Stimulated activated CD8-positive, alpha-beta memory T cell treated with anti-CD3 and anti-CD28 coated beads, Interleukin-15, amount 100 ng/mL, for 48 hours (primary cell): ENCODE data around the gene PCGF2.
"Not testable (repeated sequence)": the region's sequence is repeated elsewhere in the genome, so short reads cannot be mapped to it uniquely, and the experiment has no call there.

Source experiments
- DNase-seq, 2 donors: peaks; one replicate each; pipeline ENCODE4 v3.0.0-alpha.2; 2020; ENCODE audit warnings: low read depth in 2 of 2

Gene PCGF2

GRCh38 chr17:38735161-38735997, 12.8 kb downstream of the PCGF2 start:
- peak; percentile 44 to 58 for DNase-seq

GRCh38 chr17:38733982-38734973, 13.9 kb downstream of the PCGF2 start:
- DNase-seq: no peak

GRCh38 chr17:38733282-38733981, 14.7 kb downstream of the PCGF2 start:
- no peak for DNase-seq

- no peak for DNase-seq
Observed at GRCh38 chr17:38732376-38733281, 15.5 kb downstream of the PCGF2 start.

GRCh38 chr17:38731526-38732294, 16.4 kb downstream of the PCGF2 start:
- no peak for DNase-seq

GRCh38 chr17:38730526-38731379, 17.4 kb downstream of the PCGF2 start:
- DNase-seq: no peak

GRCh38 chr17:38729886-38730525, 18.1 kb downstream of the PCGF2 start, which contains the start of gene CISD3:
Gene CISD3 (plus strand): TSS chr17:38730341. CDS start chr17:38730359, 18 bp downstream.
- DNase-seq: peak; percentile 84 to 85

GRCh38 chr17:38729368-38729885, 18.7 kb downstream of the PCGF2 start:
- no peak for DNase-seq

- peak; percentile 47 to 55 for DNase-seq
Observed at GRCh38 chr17:38728290-38728831, 19.8 kb downstream of the PCGF2 start.

GRCh38 chr17:38727736-38728135, 20.4 kb downstream of the PCGF2 start:
- peak; percentile 79 for DNase-seq

GRCh38 chr17:38726145-38726544, 22.0 kb downstream of the PCGF2 start:
- DNase-seq: not testable (repeated sequence)

- DNase-seq: no peak
Observed at GRCh38 chr17:38725066-38725465, 23.1 kb downstream of the PCGF2 start.

- no peak for DNase-seq
Observed at GRCh38 chr17:38724337-38724988, 23.7 kb downstream of the PCGF2 start.

GRCh38 chr17:38721802-38722201, 26.3 kb downstream of the PCGF2 start:
- DNase-seq: no peak

GRCh38 chr17:38720941-38721340, 27.2 kb downstream of the PCGF2 start:
- DNase-seq: no peak

GRCh38 chr17:38719943-38720641, 28.0 kb downstream of the PCGF2 start:
- DNase-seq: no peak
